PC-3 (cell line): Measurements from ENCODE around the gene BIRC6. TPM values are rescaled to one million over a fixed set of nuclear protein-coding genes. Genes with fewer than 3 reads are reported as not detected.

ENCODE experiments used
- ATAC-seq: fragments of 200-7000 bp; cut with Tn5 transposase; 2 replicates; pipeline ENCODE4 v1.9.1; 2020; ENCODE audit warnings: mild to moderate bottlenecking, moderate library complexity
- BruUV-seq: library from RNA; stranded (reverse); fragments of 400-500 nt; replicated peaks from 2 replicates; lab custom pipeline; 2021; lab: Mats Ljungman, UMichigan
- CTCF ChIA-PET: fragments of 300-600 bp; sonication (Branson Sonifier 250); formaldehyde crosslinking; loops from one replicate; lab custom pipeline; 2022; ENCODE audit warnings: antibody characterized with exemption; lab: Charles Lee
- POLR2A ChIA-PET: fragments of 300-600 bp; sonication (Branson Sonifier 250); formaldehyde crosslinking; loops from one replicate; lab custom pipeline; 2022; ENCODE audit warnings: antibody characterized with exemption; ENCODE audit not compliant: unreplicated experiment; lab: Charles Lee
- DNase-seq: peaks from one replicate; pipeline ENCODE4 v3.0.0-alpha.2; 2015
- H2AFZ ChIP-seq: fragments of 300-600 bp; sonication (generic); 2 replicates; pipeline ENCODE4 v1.6.0; 2016; ENCODE audit warnings: antibody characterized with exemption, low read length
- H3F3A ChIP-seq: fragments of 300-600 bp; sonication (generic); one replicate; pipeline ENCODE4 v1.6.0; 2017; ENCODE audit warnings: antibody characterized with exemption, low read length, control low read depth, mild to moderate bottlenecking; ENCODE audit not compliant: unreplicated experiment
- H3K27ac ChIP-seq: fragments of 300-600 bp; sonication (generic); 2 replicates; pipeline ENCODE4 v1.5.1; 2016; ENCODE audit warnings: mild to moderate bottlenecking, low read length
- H3K27me3 ChIP-seq: fragments of 300-600 bp; sonication (generic); 2 replicates; pipeline ENCODE4 v1.6.1; 2016; ENCODE audit warnings: low read length, mixed read lengths
- H3K36me3 ChIP-seq: fragments of 300-600 bp; sonication (generic); 2 replicates; pipeline ENCODE4 v1.6.1; 2016; ENCODE audit warnings: low read depth, mixed run types, low read length, mixed read lengths
- H3K4me1 ChIP-seq: fragments of 300-600 bp; sonication (generic); 2 replicates; pipeline ENCODE4 v1.5.1; 2016; ENCODE audit warnings: low read length; ENCODE audit not compliant: insufficient read depth
- H3K4me2 ChIP-seq: fragments of 300-600 bp; sonication (generic); 2 replicates; pipeline ENCODE4 v1.6.0; 2016; ENCODE audit warnings: low read length
- H3K4me3 ChIP-seq: fragments of 300-600 bp; sonication (generic); 2 replicates; pipeline ENCODE4 v1.5.1; 2016; ENCODE audit warnings: mild to moderate bottlenecking, low read length, mixed read lengths
- H3K79me2 ChIP-seq: fragments of 300-600 bp; sonication (generic); 2 replicates; pipeline ENCODE4 v1.6.1; 2017; ENCODE audit warnings: low read length, mixed read lengths
- H3K9ac ChIP-seq: fragments of 300-600 bp; sonication (generic); 2 replicates; pipeline ENCODE4 v1.6.0; 2016; ENCODE audit warnings: mild to moderate bottlenecking, low read length
- H3K9me2 ChIP-seq: fragments of 300-600 bp; sonication (generic); replicated peaks from 2 replicates; pipeline ENCODE4 v1.6.1; 2016; ENCODE audit warnings: mixed run types, low read length, mixed read lengths
- H3K9me3 ChIP-seq: fragments of 300-600 bp; sonication (generic); 2 replicates; pipeline ENCODE4 v1.6.1; 2016; ENCODE audit warnings: low read length, mixed read lengths
- H4K20me1 ChIP-seq: fragments of 300-600 bp; sonication (generic); 2 replicates; pipeline ENCODE4 v1.6.1; 2016; ENCODE audit warnings: low read length, mixed read lengths
- CTCF ChIP-seq: fragments of 300-600 bp; sonication (generic); conservative IDR thresholded peaks from 2 replicates; pipeline ENCODE4 v1.5.1; 2017; ENCODE audit warnings: antibody characterized with exemption, low read depth, mild to moderate bottlenecking, low read length
- EZH2 ChIP-seq: fragments of 300-600 bp; sonication (generic); IDR thresholded peaks from one replicate; pipeline ENCODE4 v1.6.1; 2017; ENCODE audit warnings: antibody characterized with exemption, mild to moderate bottlenecking, low read length; ENCODE audit not compliant: unreplicated experiment
- EZH2phosphoT487 ChIP-seq: fragments of 300-600 bp; sonication (generic); IDR thresholded peaks from 2 replicates; pipeline ENCODE4 v1.6.1; 2018; ENCODE audit warnings: mild to moderate bottlenecking, antibody characterized with exemption, low read length, borderline replicate concordance
- intact Hi-C: fragments of 100-400 bp; cut with micrococcal nuclease; formaldehyde crosslinking; loops from 2 replicates; pipeline ENCODE4 v1.9.0; 2023
- total RNA-seq: library from RNA; depleted of rRNA; stranded (reverse); fragments of >200 nt; gene quantifications from 2 replicates; pipeline ENCODE4 v1.2.3, GENCODE V29; 2014

BIRC6 gene
- total RNA-seq, 1 experiment from 2014 or later, result 74.7 TPM

DNA sequence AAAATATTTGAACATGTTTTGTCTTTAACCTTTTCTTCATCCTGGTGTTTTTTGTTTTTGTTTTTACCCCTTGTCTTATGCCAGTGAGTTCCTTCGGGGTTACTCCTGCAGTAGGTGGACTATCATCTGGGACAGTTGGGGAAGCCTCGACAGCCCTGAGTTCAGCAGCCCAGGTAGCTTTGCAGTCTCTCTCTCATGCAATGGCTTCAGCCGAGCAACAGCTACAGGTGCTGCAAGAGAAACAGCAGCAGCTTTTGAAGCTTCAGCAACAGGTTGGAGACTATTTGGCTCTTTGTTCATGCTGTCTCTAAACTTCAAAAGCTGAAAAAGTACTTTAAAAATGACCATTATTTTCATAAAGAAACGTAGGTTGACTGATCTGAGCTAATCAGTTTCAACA, 106.3 kb downstream of the BIRC6 start:
- Histone ChIP-seq H3K4me3 (no peak overlapping the region), H3K9me2 (no peaks in the 10 kb centered on the region), H3K79me2 (no peaks in the 10 kb centered on the region), H2AFZ (no peak overlapping the region), H3K9me3 (no peaks in the 10 kb centered on the region), H3K4me1 (no peaks in the 10 kb centered on the region), H3K4me2 (no peak overlapping the region), H3K27me3 (no peaks in the 10 kb centered on the region), H4K20me1 (no peaks in the 10 kb centered on the region), H3K9ac (no peak overlapping the region), H3K36me3 (peaks cover 29% of the 10 kb centered on the region; the same call in 1 of the 2 replicates), H3K27ac (no peak overlapping the region), H3F3A (no peaks in the 10 kb centered on the region)
- intact Hi-C loops, result no loop called here
- no peak for ATAC-seq
- no TSS peak for BruUV-seq
- DNase-seq, result no peak
- ChIA-PET CTCF (no interaction called here), POLR2A (no interaction called here)
- TF ChIP-seq EZH2phosphoT487 (no peak), CTCF (no peak), EZH2 (no peak)

GRCh38 chr2:32464431-32464830, 107.6 kb downstream of the BIRC6 start:
- ChIA-PET CTCF (no interaction called here), POLR2A (no interaction called here)
- Histone ChIP-seq H3K27me3 (no peaks in the 10 kb centered on the region), H2AFZ (no peak overlapping the region), H3K4me1 (no peaks in the 10 kb centered on the region), H3K4me2 (no peak overlapping the region), H3K27ac (no peak overlapping the region), H4K20me1 (no peaks in the 10 kb centered on the region), H3F3A (no peaks in the 10 kb centered on the region), H3K4me3 (no peak overlapping the region), H3K36me3 (peaks cover 41% of the 10 kb centered on the region; the same call in 1 of the 2 replicates), H3K9me2 (no peaks in the 10 kb centered on the region), H3K9ac (no peak overlapping the region), H3K79me2 (no peaks in the 10 kb centered on the region), H3K9me3 (no peaks in the 10 kb centered on the region)
- intact Hi-C loops, result no loop called here
- no peak for DNase-seq
- BruUV-seq, result no TSS peak
- ATAC-seq, result no peak
- TF ChIP-seq EZH2 (no peak), CTCF (no peak)

DNA sequence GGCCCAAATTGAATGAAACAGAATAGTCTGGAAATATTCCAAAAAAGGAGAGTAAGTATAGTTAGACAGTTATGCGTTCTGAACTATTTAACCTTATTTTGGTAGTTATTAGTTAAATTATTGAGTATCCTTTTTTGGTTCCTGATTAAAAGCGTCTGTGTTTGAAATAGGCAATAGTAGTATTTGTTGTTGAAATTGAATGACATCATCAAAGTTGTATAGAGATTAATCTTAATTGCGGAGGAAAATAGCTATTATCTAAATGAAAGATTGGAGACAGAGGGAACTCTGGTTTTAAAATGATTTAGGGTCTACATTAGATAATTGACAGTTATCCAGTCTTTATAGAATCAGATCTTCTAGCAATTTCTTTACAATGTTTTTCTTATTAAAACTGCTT, 115.8 kb downstream of the BIRC6 start:
- H3K9ac ChIP-seq, result no peak overlapping the region
- H3K4me2 ChIP-seq, result no peak overlapping the region
- no peaks in the 10 kb centered on the region for H3K9me2 ChIP-seq
- H3K4me1 ChIP-seq, result no peaks in the 10 kb centered on the region
- POLR2A ChIA-PET, result no interaction called here
- no peaks in the 10 kb centered on the region for H3K79me2 ChIP-seq
- no peak overlapping the region for H3K27ac ChIP-seq
- DNase-seq (no peak), ATAC-seq (no peak)
- H3K36me3 ChIP-seq, result peaks cover 41% of the 10 kb centered on the region; the same call in 1 of the 2 replicates
- H2AFZ ChIP-seq, result no peak overlapping the region
- no peaks in the 10 kb centered on the region for H4K20me1 ChIP-seq
- TF ChIP-seq CTCF, result no peak
- TF ChIP-seq EZH2phosphoT487, result no peak
- no peak for TF ChIP-seq EZH2
- H3K9me3 ChIP-seq, result no peaks in the 10 kb centered on the region
- CTCF ChIA-PET, result no interaction called here
- BruUV-seq, result no TSS peak
- H3K4me3 ChIP-seq, result no peak overlapping the region
- no peaks in the 10 kb centered on the region for H3F3A ChIP-seq
- intact Hi-C loops, result no loop called here
- no peaks in the 10 kb centered on the region for H3K27me3 ChIP-seq
